Mesenchymal stem cell (in vitro differentiated cells and primary cell): ENCODE measurements around the gene COL18A1.

Source experiments
- DNase-seq: peaks from one replicate; pipeline ENCODE4 v3.0.0-alpha.2; 2013
- H2AFZ ChIP-seq: one replicate; pipeline ENCODE4 v1.6.1; 2013; ENCODE audit warnings: low read depth, mild to moderate bottlenecking, control low read depth, inconsistent platforms, low read length, moderate library complexity
- H2AK5ac ChIP-seq: 2 replicates; pipeline ENCODE4 v1.6.1; 2013; ENCODE audit warnings: low read length, moderate library complexity, mild to moderate bottlenecking, inconsistent platforms; ENCODE audit not compliant: severe bottlenecking
- H2BK120ac ChIP-seq: one replicate; pipeline ENCODE4 v1.6.1; 2013; ENCODE audit warnings: low read depth, mild to moderate bottlenecking, inconsistent platforms, low read length, moderate library complexity
- H2BK12ac ChIP-seq, 2 experiments: one replicate each; pipeline ENCODE4 v1.6.1; 2013; ENCODE audit warnings: inconsistent platforms in 2 of 2, low read length in 2 of 2, mild to moderate bottlenecking in 2 of 2, moderate library complexity in 2 of 2, control low read depth in 1 of 2
- H2BK15ac ChIP-seq: one replicate; pipeline ENCODE4 v1.6.1; 2013; ENCODE audit warnings: mild to moderate bottlenecking, low read depth, inconsistent platforms; ENCODE audit not compliant: poor library complexity, severe bottlenecking
- H2BK5ac ChIP-seq: 2 replicates; pipeline ENCODE4 v1.6.1; 2013; ENCODE audit warnings: low read depth, mild to moderate bottlenecking, low read length, control low read depth, inconsistent platforms; ENCODE audit not compliant: poor library complexity, severe bottlenecking
- H3K14ac ChIP-seq, 2 experiments: one replicate each; pipeline ENCODE4 v1.6.1; 2013; ENCODE audit warnings: inconsistent platforms in 2 of 2, low read length in 2 of 2, control low read depth in 1 of 2, mild to moderate bottlenecking in 1 of 2, moderate library complexity in 1 of 2
- H3K18ac ChIP-seq, 2 experiments: one replicate each; pipeline ENCODE4 v1.6.1; 2013; ENCODE audit warnings: inconsistent platforms in 2 of 2, low read length in 2 of 2, control low read depth in 1 of 2, low read depth in 1 of 2, mild to moderate bottlenecking in 1 of 2
- H3K23ac ChIP-seq, 2 experiments: one replicate each; pipeline ENCODE4 v1.6.1; 2013; ENCODE audit warnings: inconsistent platforms in 2 of 2, low read length in 2 of 2, mild to moderate bottlenecking in 2 of 2, moderate library complexity in 2 of 2, control low read depth in 1 of 2
- H3K27ac ChIP-seq: 2 replicates; pipeline ENCODE4 v1.5.1; 2013; ENCODE audit warnings: mild to moderate bottlenecking, moderate library complexity, low read length, control low read depth, inconsistent platforms; ENCODE audit not compliant: poor library complexity, severe bottlenecking
- H3K27me3 ChIP-seq, 2 experiments: 2 replicates each; pipeline versions ENCODE4 v1.6.1 to v1.7.0; 2013; ENCODE audit warnings: low read length in 2 of 2, mild to moderate bottlenecking in 2 of 2, moderate library complexity in 2 of 2, control low read depth in 1 of 2, inconsistent platforms in 1 of 2; ENCODE audit not compliant: control insufficient read depth in 1 of 2, insufficient read depth in 1 of 2
- H3K36me3 ChIP-seq, 2 experiments: 2 replicates each; pipeline versions ENCODE4 v1.6.1 to v1.7.0; 2013; ENCODE audit warnings: low read length in 2 of 2, control low read depth in 1 of 2, inconsistent platforms in 1 of 2, low read depth in 1 of 2, mild to moderate bottlenecking in 1 of 2; ENCODE audit not compliant: insufficient read depth in 2 of 2, control insufficient read depth in 1 of 2
- H3K4ac ChIP-seq, 2 experiments: one replicate each; pipeline ENCODE4 v1.6.1; 2013; ENCODE audit warnings: inconsistent platforms in 2 of 2, low read length in 2 of 2, mild to moderate bottlenecking in 2 of 2, moderate library complexity in 2 of 2, control low read depth in 1 of 2, low read depth in 1 of 2
- H3K4me1 ChIP-seq: 2 replicates; pipeline ENCODE4 v1.6.1; 2013; ENCODE audit warnings: low read depth, low read length, control low read depth; ENCODE audit not compliant: control insufficient read depth, insufficient read depth
- H3K4me2 ChIP-seq: 2 replicates; pipeline ENCODE4 v1.6.1; 2013; ENCODE audit warnings: low read length, mild to moderate bottlenecking, inconsistent platforms; ENCODE audit not compliant: poor library complexity, severe bottlenecking
- H3K4me3 ChIP-seq, 2 experiments: 2 replicates each; pipeline versions ENCODE4 v1.5.1 to v1.7.0; 2013; ENCODE audit warnings: low read length in 2 of 2, mild to moderate bottlenecking in 2 of 2, control low read depth in 1 of 2, low read depth in 1 of 2; ENCODE audit not compliant: insufficient read depth in 1 of 2
- H3K79me1 ChIP-seq: replicated peaks from 2 replicates; pipeline ENCODE4 v1.6.1; 2013; ENCODE audit warnings: mild to moderate bottlenecking, control low read depth, low read length, inconsistent platforms; ENCODE audit not compliant: poor library complexity, severe bottlenecking
- H3K9ac ChIP-seq: 2 replicates; pipeline ENCODE4 v1.7.0; 2013; ENCODE audit warnings: mild to moderate bottlenecking, low read length, moderate library complexity
- H3K9me3 ChIP-seq: 2 replicates; pipeline ENCODE4 v1.7.0; 2013; ENCODE audit warnings: mild to moderate bottlenecking, low read length; ENCODE audit not compliant: control insufficient read depth
- H4K8ac ChIP-seq: one replicate; pipeline ENCODE4 v1.6.1; 2013; ENCODE audit warnings: inconsistent platforms, mild to moderate bottlenecking, low read length, moderate library complexity
- H4K91ac ChIP-seq: one replicate; pipeline ENCODE4 v1.6.1; 2013; ENCODE audit warnings: mild to moderate bottlenecking, low read length, inconsistent platforms
- WGBS: methylation state at CpG from one replicate; pipeline ENCODE4 v1.1.7; 2013; ENCODE audit warnings: mixed read lengths; 5-methylcytosine and 5-hydroxymethylcytosine counted together

The COL18A1 gene

GRCh38 chr21:45508607-45509565 lies 103.9 kb downstream of the COL18A1 start:
- Histone ChIP-seq H2BK120ac (no peak overlapping the region), H3K4me1 (peaks cover 7% of the 10 kb centered on the region), H3K14ac (no peak overlapping the region)

DNA sequence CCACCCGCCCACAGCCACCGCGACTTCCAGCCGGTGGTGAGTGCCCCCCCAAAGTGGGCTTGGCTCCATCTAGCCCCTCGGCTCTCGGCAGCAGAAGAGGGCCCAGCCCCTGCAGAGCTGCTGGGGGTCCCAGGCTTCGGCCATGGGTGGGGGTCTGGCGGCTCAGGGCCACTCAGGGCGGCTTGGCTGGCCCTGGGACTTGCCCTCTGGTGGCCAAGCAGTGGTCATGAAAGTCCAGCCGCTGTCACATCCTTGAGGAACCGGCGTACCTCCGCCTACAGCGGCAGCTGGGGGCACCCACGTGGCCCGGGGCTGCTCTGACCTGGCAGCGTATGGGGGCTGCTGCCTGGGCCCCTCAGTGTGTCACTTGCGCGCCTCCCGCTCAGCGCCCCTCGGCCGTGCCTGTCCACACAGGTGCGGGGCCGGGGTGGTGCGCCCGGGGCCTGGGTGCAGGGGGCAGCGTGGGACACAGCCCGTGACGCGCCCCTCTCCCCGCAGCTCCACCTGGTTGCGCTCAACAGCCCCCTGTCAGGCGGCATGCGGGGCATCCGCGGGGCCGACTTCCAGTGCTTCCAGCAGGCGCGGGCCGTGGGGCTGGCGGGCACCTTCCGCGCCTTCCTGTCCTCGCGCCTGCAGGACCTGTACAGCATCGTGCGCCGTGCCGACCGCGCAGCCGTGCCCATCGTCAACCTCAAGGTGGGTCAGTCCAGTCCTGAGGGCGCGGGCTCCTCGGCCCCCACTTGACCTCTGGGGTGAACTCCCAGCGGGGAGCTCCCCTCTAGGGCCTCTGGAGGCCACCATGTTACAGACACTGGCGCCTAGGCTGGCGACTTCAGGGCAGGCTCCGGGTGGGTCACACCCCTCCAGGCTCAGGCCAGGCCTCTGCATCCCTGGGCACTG lies 104.9 kb downstream of the COL18A1 start:
- no peaks in the 10 kb centered on the region for H3K9me3 ChIP-seq
- peaks cover 7% of the 10 kb centered on the region for H3K4me1 ChIP-seq
- H2AFZ ChIP-seq: no peak overlapping the region
- no peak overlapping the region for H2BK15ac ChIP-seq
- no peak overlapping the region for H2AK5ac ChIP-seq
- H3K4me2 ChIP-seq: no peak overlapping the region
- H3K79me1 ChIP-seq: peaks cover 4% of the 10 kb centered on the region
- no peak overlapping the region for H3K23ac ChIP-seq
- no peak overlapping the region for H2BK12ac ChIP-seq
- H3K27me3 ChIP-seq: no peaks in the 10 kb centered on the region
- no peak overlapping the region for H3K18ac ChIP-seq
- no peak overlapping the region for H2BK120ac ChIP-seq
- H3K27ac ChIP-seq: no peak overlapping the region
- H3K4ac ChIP-seq: no peak overlapping the region
- no peak for DNase-seq
- no peak overlapping the region for H4K8ac ChIP-seq
- H2BK5ac ChIP-seq: no peak overlapping the region
- peaks cover 8 to 99% of the 10 kb centered on the region in 2 experiments for H3K36me3 ChIP-seq
- WGBS: 95% methylated on average over 58 of the region's 61 CpGs
- H3K4me3 ChIP-seq: no peak overlapping the region
- H3K14ac ChIP-seq: no peak overlapping the region
- H4K91ac ChIP-seq: no peak overlapping the region
- H3K9ac ChIP-seq: no peak overlapping the region

More at GRCh38 chr21:45508607-45509565, 103.9 kb downstream of the COL18A1 start:
- Histone ChIP-seq H3K79me1 (peaks cover 4% of the 10 kb centered on the region), H2BK5ac (no peak overlapping the region), H2AFZ (no peak overlapping the region), H3K27me3 (no peaks in the 10 kb centered on the region), H3K4me3 (no peak overlapping the region), H4K8ac (no peak overlapping the region), H3K4me2 (no peak overlapping the region), H3K36me3 (peaks cover 8 to 99% of the 10 kb centered on the region in 2 experiments), H3K9ac (no peak overlapping the region), H2BK12ac (no peak overlapping the region), H3K27ac (no peak overlapping the region), H3K4ac (no peak overlapping the region), H3K9me3 (no peaks in the 10 kb centered on the region), H4K91ac (peak overlapping the region; percentile 14), H3K23ac (no peak overlapping the region), H3K18ac (no peak overlapping the region), H2BK15ac (peak overlapping the region; percentile 12), H2AK5ac (no peak overlapping the region)
- no peak for DNase-seq
- 93% methylated on average over 42 of the region's 42 CpGs for WGBS

GRCh38 chr21:45510466-45510955 lies 105.5 kb downstream of the COL18A1 start:
- H3K36me3 ChIP-seq: peaks cover 8 to 99% of the 10 kb centered on the region in 2 experiments
- H3K14ac ChIP-seq: no peak overlapping the region
- H2BK12ac ChIP-seq: no peak overlapping the region
- 84% methylated on average over 8 of the region's 11 CpGs for WGBS
- no peak overlapping the region for H3K4me3 ChIP-seq
- H3K4me1 ChIP-seq: peaks cover 7% of the 10 kb centered on the region
- H2AK5ac ChIP-seq: no peak overlapping the region
- no peak overlapping the region for H2AFZ ChIP-seq
- H3K4ac ChIP-seq: no peak overlapping the region
- DNase-seq: no peak
- H2BK120ac ChIP-seq: no peak overlapping the region
- no peak overlapping the region for H3K27ac ChIP-seq
- H3K18ac ChIP-seq: no peak overlapping the region
- H3K79me1 ChIP-seq: peaks cover 3% of the 10 kb centered on the region
- H4K8ac ChIP-seq: no peak overlapping the region
- no peak overlapping the region for H2BK5ac ChIP-seq
- no peak overlapping the region for H2BK15ac ChIP-seq
- no peak overlapping the region for H4K91ac ChIP-seq
- no peaks in the 10 kb centered on the region for H3K9me3 ChIP-seq
- H3K4me2 ChIP-seq: no peak overlapping the region
- no peaks in the 10 kb centered on the region for H3K27me3 ChIP-seq
- H3K23ac ChIP-seq: no peak overlapping the region
- no peak overlapping the region for H3K9ac ChIP-seq
